NCI-H526 treated with DMSO at 0.1 percent for 48 hours (cell line): ENCODE measurements around the gene CCDC167.

Source experiments
- DNase-seq: peaks from one replicate; lab custom pipeline; 2025; lab: John Stamatoyannopoulos, UW

CCDC167 gene

DNA sequence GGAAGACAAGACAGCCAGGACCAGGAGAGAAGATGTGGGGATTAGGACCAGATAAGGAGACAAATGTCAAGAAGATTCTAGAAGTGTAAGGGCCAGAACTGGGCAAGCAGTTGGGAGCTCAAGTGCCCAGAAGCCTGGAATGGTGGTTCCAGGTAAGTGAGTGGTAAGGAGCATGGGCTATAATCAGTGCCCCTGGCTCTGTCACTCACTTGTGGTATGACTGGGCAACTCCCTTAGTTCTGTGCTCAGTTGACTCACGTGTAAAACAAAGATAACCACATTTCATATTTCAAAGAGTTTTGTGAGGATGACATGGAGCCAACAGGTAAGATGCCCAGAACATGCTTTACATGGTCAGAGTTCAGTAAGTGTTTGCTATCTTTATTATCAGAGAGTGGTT is 11.2 kb downstream of the CCDC167 start:
- no peak for DNase-seq

DNA sequence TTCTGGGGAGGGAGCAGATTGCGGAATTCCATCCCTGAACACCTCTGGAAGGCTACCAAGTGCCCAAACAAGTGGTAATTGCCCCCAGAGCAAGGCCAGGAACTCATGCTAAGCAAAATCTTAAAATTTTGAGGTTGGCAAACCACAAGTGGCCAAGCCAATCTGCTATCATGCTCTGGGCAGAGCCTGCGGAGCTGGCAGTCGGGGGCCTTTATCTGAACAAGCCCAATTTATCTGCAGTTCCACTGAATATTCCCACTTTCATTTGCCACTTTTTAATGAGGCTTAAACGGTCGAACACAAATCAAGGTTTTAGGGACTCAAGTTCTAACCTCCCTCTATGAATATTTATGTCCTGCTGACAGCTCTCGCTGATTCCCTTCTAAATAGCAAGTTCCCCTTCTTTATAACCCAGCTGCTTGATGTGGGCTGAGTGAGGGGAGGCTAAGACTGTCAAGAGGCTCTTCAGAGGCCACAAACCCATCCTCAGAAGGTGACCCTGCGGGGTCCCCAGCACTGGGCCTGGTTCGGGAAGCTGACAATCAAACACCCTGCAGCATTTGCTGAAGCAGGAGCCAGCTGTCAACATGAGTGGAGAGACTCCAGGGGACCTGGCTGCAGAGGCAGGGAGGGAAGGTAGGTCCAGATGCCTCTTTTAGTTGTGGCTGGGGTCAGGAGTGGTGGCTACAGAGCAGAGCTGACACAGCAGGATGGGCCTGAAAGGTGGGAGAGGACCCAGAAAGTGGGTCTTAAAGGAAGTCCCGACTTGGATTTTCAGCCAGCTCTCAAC is 11.9 kb downstream of the CCDC167 start:
- DNase-seq = no peak

DNA sequence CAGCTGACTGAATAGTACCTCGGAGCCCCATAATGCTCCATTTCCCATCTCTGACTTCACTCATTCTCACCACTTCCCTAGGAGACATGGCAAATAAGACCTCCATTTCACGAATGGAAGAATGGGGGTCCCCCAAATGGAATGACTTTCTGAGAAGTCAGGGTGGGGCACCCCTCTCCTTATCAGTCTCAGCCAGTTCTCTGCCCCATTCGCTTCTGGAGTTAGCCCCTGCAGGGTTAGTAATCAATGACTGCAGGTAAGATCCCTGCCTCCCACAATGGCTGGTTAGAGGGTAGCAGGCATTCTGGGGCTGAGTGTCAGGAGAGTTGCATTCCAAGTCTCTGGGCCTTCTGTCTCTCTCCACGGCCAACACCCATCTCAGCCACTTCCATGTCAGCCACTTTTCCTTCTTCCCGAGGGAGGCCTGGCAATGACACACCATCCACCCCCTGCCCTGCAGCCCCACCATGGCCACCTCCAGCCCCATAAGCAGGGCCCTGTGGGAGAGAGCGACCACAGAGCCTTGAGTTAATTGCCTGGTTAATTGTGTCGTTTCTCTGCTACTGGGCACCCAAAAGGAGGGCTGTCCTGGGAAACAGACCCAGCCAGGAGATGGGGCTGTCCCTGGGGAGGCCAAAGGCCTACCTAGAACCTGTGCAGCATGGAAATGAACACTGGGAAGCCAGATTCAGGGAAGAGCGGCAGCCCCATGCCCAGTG is 13.4 kb downstream of the CCDC167 start:
- no peak for DNase-seq

DNA sequence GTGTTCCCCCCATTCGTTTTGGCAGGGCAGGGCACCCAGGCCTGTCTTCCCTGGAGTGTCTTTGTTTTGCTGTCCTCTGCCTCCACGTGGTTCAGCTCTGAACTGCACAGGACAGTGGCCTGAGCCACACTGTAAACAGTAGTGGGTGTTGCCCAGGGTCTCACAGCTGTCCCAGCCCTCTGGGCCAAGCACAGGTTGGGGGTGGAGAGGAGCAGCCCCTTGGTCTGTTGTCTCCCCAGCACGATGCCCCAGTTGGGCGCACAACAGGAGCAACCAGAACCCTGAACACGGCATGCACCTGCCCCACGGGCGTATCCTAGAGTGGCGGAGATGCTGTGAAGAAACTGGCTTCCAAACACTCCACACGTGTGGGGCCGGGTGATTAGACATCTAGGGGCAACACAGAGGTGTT is 14.4 kb downstream of the CCDC167 start:
- no peak for DNase-seq

DNA sequence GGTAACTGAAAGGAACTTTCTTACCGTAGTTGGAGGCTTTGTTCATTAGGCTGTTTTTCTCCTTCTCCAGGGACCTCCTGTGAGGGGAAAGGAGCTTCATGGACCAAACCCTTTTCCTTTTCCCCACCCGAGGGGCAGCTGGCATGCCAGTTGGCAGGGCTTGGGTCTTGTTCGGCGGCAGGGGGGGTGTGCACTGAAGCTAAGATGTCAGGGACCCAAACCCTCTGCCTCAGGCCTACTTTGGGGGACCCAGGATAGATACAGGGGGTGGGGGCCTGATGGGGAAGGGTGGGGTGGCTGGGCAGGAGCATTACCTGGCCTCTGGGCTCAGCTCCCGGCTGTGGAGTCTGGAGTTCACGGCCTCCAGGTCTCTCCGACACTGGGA is 14.9 kb downstream of the CCDC167 start:
- no peak for DNase-seq

DNA sequence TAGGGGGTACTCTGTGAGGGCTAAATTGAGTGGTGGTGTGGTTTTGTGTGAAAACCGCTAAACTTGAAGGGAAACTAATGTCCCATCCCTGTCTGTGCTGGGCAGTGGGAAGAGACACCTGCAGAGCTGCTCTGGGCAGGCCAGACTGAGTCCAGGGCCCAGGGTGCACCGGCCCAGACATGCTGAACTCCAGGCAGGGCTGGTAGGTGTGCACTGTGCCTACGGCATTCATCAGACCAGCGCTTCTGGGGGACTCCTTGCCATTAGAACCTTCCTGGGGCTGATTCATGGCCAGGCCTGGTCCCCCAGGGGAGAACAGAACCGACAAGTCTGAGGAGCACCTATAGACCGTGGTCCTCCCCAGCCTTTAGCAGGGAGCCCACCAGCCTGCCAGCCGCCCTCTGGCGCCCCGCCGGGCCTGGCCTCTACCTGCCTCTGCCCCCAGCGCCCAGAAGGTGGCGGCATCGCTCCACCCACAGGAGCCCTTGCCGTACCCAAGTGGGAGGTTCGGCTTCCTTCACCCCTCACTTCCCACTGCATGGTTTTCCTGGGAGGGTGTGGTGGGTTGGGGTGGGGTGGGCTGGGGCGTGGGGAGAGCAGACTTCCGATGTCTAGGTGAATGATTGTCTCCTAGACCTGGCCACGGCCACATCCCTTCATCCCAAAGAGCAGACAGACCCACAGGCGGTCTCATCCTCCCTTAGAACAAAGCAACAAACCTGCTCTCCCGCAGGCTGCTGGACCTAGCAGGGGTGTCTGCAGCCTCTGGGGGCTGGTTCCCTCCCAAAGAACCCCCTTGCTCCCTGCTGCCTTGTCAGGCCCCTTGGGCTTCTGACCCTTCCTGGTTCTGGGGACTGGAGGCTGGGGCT is 15.5 kb downstream of the CCDC167 start:
- no peak for DNase-seq

DNA sequence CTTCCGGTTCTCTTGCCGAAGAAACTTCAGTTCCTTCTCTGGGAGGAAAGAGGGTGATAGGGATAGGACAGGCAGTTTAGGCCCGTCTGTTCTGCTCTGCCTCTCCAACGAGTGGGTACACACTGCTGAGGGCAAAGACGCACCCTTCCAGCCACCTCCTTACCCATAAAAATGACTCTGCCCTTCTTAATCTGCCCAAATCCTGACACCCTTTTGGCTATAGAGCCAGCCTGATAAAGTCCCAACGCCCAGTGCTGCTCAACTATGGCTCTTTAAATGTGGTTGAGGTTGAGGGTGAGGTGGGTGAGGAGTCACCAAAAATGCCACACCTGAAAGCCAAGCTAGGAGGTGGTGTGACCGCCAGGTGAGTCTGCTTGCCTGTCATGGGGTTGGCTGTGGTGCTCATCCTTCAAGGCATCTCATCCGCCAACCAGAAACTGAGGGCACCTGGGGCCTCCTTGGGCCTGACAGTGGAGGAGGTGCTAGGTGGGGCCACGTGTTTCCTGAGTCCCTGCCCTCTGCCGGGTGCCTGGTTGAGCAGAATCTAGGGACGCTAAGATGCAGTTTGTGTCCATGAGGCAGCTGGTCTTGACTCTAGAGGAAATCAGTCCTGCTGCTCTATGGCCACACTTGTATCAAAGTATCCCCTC is 16.3 kb downstream of the CCDC167 start:
- DNase-seq = no peak

DNA sequence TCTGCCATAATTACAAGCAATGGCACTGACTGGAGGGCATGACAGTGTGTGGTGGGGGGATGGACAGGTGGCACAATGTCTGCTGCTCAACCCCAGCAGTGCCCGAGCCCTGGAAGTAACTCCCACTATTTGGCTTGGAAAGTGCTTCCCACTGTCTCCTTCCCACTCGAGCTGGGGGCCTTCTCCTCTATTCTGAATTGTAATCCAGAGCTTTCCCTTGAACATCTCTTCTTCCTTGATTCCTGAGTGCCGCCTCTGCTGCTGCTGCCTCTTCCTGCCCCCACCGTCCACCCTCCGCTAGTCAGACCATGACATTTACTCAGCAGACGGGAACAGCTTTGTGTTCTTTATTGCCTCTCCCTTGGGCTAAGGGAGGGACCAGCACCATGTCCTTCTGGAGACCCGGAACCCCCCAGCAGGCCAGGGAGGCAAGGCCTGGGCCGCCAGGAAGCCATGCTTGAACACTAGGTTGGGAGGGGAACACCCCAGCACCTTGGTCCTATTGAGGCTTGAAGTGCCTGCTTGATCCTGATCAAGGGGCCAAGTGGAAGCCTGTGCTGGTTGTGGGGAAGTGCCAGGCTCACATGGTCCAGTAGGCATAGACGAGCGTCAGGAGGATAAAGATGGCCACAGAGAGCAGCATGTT is 17.0 kb downstream of the CCDC167 start:
- DNase-seq = no peak

DNA sequence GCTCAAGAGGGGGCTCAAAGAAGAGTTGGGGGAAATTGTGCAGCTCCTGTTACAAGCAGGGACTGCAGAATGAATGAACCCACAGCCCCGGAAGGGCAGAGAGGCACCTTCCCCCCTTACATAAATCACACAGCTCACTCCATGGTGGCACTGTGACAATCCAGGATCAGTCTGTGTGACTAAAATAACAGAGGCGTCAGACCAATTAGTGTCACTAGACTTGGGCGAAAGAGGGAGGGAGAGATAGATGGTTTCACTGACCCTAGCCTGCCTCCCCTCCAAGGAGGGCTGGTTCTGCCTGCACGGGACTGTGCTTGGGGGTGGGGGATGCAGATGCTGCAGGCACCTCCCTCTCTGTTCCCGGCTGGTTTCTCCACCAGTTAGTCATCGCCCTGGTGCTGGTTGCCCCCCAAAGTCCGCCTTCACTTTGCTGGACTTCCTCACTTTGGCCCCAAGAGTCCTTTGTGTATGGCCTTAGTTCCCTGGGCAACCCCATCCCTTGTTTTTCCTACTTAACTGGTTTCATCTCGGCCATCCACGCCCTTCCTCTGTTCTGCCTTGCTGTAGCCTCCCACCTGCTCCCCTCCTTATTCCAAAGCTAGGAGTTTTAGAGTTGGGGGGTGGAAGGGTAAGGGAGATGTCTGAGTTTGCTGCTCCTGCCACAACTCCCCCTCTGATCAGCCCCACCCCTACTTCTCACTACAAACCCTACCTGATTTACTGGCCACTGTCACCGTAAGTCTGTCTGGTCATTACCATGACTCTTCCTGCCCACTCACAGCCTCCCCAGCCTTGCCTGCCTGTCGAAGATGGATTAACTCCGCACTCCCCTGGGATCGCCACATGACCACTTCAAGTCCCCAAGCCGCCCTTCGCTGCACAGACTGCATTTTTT is 17.7 kb downstream of the CCDC167 start:
- no peak for DNase-seq

DNA sequence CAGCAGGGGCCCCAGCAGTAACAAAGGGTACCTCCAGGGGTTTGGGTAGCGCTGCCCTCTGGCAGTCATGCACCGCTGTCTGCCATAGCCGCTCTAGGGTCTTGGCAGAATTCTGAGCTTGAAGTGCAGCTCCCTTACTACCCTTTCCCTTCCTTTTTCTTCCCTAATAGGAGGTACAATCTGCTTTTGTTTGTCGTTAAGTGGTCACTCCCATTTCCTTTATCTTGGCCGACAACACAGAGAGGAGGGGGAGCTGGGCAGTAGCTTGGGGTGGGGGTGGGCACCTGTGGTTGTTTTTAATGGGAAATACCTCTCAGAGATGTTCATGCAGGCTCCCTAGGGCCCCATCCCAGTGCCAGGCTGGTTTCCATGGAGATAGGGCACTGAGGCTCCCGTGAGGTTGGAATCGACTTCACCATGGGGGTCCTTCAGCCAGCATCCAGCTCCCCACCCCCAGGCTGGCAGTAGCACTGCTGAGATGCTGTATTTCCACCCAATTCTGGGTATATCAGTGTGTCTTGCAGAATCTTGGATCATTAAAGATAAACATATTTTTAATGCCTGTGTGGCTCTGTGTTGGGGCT is 18.6 kb downstream of the CCDC167 start:
- no peak for DNase-seq

DNA sequence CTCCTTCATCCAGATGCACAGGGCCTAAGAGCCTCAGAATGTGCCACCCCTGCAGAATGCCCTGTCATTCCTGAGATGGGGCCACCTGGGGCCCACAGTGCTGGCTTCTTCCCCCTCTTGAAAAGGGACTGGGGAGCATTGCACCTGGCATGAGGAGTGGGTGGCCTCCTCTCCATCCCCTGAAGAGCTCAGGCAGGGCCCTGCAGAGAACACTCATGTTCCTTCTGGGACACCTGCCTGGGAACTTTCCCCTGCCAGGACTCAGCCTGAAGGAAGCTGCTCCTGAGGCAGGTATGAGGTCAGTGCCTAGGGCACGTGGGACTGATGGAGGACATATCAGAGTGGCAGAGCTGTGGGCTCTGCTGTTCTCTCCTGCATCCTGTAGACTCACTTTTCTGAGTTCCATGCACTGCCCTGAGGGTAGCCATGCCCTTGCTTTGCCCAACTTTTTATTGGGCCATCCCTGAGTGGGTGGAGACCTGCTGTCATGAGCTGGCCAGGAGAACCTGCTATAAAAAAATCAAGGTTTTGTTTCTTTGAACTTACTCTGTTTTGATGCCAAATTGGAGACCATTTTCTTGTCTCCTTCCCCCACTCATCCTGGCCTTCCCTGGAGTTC is 19.5 kb downstream of the CCDC167 start:
- DNase-seq = no peak

DNA sequence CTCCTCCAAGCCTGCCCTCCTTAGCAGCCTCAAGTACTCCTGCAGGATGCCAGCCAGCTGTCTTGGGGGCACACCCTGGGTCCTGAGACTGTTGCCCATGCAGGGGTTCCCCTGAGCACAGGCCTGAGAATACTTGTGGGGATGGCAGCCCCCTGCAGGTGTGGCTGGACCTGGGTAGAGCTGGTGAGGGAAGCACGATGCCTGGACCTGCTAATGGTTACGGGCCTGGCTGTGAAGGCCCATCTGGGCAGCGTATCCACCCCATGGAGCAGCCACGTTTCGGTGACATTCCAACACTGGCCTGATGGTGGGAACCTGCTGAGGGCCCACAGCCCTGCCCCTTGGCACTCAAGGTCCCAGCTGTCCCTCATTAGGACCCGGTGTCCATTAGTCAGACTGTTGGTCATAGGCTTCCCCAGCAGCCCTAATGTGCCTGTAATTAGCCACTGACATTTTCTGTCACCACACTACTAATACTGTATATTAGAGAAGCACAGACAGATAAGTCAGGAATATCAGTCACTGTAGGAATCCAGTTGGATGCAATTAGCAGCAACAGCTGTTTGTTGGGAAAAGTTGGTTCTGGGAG is 20.3 kb downstream of the CCDC167 start:
- DNase-seq = no peak

DNA sequence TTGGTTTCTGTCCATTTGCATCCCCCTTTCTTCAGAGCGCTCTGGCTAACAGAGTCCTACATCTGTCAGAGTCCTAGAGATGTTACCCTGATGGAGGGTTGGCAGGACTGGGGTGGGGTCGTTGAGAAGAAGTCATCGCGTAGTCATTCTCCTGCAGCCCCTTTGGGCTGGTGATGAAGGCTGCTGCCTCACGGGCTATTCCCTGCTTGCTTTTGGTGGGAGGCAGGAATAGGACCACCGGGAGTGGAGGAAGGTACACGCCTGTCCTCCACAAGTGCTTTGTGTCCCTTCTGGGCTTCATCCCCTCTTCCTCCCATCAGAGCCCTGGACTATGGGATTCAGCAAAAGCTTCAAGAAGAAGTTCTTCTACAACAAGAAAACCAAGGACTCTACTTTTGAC is 20.9 kb downstream of the CCDC167 start:
- DNase-seq = no peak

DNA sequence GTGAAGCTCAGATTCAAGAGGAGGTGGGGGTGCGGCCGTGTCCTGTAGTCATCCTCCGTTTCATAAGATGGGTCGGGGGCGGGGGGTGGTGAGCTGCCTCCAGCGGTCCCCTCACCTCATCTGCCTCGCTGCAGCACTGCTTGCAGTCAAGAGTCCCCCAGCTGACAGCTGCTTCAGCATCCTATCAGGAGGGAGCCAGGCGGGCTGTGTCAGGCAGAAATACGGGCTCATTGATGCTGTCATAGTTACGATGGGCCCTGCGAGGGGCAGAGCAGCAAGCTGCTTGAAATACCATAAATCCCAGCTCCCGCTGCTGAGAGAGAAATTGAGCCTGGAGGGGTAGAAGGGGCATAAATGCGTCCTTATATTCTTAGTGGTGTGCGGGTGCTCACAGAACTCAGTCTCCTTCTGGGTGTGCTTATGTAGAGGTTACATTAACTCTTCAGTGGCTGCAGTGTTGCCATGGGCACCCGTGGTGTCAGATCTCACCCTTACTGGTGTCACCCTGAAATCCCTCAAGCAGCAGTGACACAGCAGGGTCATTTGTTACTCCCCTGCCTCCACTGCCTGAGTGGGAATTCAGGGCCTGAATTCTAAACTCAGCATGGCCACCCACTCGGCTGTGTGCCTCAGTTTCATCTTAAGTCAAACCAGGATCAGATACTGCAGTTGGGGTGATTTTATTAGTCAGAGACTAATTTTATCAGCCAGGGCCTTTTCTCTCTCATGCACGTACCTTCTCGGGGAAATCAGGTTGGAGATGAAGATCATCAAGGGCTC is 21.8 kb downstream of the CCDC167 start:
- DNase-seq = no peak

DNA sequence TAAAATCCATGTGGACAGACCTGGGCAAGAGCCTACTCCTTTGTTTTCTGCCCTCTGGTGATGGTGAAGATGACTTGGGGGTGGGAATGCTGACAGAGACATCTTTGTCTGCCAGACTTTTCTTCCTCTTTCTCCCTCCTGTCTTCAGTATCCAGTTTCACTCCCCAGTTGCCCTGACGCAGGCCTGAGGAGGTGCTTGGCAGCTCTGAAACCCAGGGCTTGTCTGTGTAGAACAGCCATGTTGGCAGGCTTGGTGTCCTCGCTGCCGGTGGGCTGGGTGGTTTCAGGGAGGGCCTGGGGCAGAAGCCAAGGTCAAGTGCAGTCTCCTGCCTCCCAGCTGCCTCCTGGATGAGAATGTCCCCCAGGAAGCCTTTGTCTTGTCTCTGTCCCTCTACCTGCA is 22.5 kb downstream of the CCDC167 start:
- no peak for DNase-seq

DNA sequence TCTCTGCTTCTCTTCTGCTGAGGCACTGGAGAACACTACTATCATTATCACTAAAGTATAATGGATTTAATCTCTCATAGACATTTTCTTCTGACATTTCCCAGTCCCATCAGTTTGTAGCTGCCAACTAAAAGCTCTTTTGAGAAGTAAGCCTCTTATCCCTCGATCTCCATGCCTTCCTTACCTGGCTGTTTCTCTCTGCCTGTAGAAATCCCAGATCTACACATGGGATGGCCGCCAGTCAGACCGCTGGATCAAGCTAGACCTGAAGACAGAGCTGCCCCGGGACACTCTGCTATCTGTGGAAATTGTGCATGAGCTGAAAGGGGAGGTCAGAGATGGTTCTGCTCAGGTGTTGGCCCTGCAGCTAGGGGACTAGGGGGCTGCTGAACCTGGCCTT is 25.4 kb downstream of the CCDC167 start:
- DNase-seq = no peak

DNA sequence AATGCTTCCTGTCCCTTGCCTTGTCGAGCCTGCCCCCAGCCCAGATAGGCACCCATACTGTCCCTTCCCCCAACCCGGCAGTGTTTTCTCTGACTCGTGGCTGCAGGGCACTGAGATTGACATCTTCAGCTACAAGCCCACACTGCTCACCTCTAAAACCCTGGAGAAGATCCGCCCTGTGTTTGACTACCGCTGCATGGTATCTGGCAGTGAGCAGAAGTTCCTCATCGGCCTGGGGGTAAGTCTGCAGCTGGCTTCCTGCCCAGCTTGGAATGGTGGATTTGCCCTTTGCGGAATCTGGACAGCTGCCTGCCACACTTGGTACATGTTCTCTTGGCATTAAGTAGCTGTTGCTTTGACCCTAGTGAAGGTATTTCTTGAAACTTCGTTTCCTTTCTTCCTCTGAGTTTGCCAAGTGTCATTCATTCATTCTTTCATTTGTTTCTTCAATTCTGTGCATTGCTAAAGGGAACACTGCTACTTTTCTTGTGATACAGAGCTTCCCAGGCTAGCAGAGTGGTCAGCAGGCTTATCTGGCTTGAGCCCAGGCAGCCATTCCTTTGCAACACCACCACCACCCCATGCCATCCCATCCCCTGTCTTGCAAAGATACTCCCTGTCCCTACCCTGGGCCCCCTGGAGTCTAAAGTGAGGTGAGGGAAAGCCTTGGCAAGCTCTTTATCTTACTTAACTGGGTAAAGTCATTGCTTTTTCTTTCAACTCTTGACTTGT is 26.2 kb downstream of the CCDC167 start:
- no peak for DNase-seq

DNA sequence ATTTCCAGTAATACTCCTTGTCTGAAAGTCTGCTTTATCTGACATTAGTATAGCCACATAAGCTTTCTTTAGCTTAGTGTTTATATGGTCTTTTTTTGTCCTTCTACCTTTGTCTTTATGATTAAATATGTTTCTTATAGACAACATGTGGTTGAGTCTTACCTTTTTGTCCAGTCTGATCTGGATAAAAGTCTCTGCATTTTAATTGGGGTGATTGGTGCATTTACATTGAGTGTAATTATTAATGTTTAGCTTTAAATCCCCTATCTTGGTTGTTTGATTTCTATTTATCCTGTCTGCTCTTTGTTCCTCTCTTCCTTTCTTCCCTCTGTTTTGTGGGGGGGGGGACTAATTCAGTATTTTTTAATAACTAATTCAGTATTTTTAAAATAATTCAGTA is 32.0 kb downstream of the CCDC167 start:
- no peak for DNase-seq
